GM23248 (cell line): ENCODE data around the gene CIDEB.

Experiments used
- EZH2 ChIP-seq: fragments of 200-600 bp; sonication (generic); IDR thresholded peaks from 2 replicates; pipeline ENCODE4 v1.6.1; 2018; ENCODE audit warnings: antibody characterized with exemption, mild to moderate bottlenecking; ENCODE audit not compliant: insufficient read depth, poor library complexity, severe bottlenecking
- EZH2phosphoT487 ChIP-seq: fragments of 200-600 bp; sonication (generic); IDR thresholded peaks from 2 replicates; pipeline ENCODE4 v1.6.1; 2018; ENCODE audit warnings: antibody characterized with exemption, moderate library complexity, mild to moderate bottlenecking, low read depth; ENCODE audit not compliant: insufficient read depth

GRCh38 chr14:24285351-24285750 is 22.4 kb downstream of the CIDEB start:
- TF ChIP-seq EZH2 = no peak
- no peak for TF ChIP-seq EZH2phosphoT487
